ENCODE results near the gene SYMPK.

Gene SYMPK

GRCh38 chr19:45824531-45825262 is 38.2 kb downstream of the SYMPK start:
- DNase-seq: peak; percentile 43

DNA sequence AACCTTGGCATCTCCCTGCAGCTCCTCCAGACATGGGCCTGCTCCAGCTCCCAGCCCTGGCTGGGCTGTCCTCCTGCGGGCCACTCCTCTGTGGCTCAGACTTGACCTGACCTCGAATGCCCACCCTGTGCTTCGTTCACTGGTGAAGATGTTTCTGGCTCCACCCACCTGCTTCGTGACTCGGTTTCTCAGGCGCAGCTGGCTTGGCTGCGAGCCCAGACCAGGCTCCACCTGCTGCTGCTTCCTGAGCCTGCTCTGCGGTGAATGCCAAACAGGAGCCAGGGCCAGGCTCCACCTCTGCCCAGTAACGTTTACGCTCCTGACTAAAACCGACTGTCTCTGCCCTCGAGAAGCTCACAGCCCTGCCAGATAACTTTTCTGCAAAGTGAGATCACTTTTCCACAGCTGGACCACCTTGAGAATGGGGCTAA is 38.9 kb downstream of the SYMPK start:
- peak; percentile 85 for DNase-seq

- no peak for DNase-seq
Measured at GRCh38 chr19:45823182-45823581, 39.8 kb downstream of the SYMPK start.

DNA sequence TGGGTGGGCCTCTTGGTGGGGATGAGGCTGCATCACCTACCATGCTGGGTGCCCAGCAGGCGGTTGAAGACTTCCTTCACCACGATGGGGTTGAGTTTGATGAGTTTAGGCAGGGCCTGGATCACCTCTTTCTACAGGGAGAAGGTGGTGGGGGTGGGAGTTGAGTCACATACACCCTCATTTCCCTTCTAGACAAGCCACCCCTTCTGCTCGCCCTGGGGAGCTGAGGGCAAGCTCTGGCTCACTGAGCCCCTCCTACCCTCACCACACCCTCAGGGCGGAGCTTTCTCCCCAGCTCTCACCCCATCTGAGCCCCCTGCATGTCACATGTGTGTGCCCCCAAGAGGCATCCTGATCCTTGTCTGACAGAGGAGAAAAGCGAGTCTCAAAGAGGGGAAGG is 40.2 kb downstream of the SYMPK start:
- no peak for DNase-seq

DNA sequence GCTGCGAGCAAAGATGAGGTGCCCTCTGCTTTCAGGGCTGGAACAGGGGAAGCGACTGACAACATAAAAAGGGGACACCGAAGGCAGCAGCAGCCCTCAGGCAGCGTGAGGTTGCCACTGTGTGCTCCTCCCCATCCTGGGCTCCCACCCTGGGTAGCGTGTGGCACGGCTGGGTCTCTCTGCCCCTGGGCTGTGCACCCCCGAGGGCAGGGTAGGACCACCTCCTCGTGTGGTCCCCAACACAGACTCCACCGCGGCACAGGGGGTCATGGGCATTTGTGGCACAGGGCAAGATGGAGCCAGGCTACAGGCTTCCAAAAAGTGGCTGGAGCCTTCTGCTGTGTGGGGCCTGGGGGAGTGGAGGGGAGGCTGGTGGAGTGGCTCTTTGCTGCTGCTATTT is 41.4 kb downstream of the SYMPK start:
- DNase-seq: no peak

DNA sequence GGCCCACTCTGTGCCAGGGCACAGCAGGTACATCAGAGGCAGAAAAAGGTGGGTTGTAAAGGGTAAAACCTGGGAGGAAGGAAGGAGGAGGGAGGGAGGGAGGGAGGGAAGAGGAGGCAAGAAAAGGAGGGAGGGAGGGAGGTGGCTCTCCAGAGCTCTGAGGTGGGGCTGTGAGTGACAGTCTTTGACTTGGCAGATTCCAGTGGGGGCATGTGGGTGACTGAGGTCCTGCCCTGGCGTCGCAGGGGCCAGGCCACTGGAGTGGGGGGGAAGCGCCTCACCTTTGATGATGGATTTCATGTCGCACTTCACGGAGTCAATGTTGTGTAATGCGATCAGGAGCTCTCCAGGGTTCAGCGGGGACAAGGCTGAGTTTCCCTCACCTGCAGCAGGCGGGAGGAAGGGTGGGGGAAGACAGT is 41.8 kb downstream of the SYMPK start:
- DNase-seq: peak; percentile 45

GRCh38 chr19:45820413-45821102 is 42.4 kb downstream of the SYMPK start:
- DNase-seq: no peak

DNA sequence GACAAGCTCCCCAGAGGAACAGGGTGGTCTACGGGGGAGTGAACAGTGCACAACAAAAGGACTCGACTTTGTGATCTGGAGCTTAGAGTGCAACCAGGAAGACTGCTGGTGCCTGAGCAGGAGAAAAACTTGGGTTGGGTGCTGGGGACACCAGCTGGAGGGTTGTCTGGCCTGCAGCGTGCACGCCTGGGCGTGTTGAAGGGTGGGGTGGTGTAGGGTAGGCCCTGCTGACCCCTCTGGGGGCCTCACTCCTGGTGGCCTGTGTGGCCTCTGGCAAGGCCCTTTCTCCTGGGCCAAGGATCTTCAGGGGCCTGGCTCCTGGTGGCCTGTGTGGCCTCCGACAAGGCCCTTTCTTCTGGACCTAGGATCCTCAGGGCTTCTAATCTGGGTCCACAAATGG is 43.2 kb downstream of the SYMPK start:
- no peak for DNase-seq

DNA sequence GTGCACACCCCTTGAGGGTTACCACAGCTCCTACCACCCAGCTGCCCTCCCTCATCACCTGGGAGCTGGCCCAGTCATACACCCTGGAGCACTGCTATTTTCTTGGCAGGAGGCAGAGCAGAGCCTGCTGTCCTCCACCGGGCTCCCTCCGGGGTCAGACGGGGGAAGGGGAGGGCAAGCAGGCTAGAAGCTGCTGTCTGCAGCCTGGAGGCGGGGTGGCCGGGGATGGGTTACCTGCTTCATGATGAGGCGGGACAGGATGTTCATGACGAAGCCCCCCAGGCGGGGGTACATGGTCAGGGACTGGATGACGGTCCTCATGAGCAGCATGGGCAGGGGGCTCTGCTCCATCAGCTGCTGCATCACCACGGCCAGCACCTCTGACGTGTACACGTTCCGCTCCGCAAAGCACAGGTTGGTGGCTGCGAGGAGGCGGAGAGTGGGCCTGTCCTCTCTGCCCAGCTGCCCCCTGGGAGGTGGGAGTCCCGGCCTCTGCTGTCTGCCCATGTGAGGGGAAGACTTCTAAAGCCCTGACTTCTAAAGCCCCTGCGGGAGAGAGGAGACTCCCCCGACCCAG is 45.1 kb downstream of the SYMPK start:
- DNase-seq: peak; percentile 50

GRCh38 chr19:45817010-45817724 is 45.8 kb downstream of the SYMPK start:
- peak; percentile 84 for DNase-seq

- DNase-seq: no peak
Measured at GRCh38 chr19:45816236-45817009, 46.5 kb downstream of the SYMPK start.

DNA sequence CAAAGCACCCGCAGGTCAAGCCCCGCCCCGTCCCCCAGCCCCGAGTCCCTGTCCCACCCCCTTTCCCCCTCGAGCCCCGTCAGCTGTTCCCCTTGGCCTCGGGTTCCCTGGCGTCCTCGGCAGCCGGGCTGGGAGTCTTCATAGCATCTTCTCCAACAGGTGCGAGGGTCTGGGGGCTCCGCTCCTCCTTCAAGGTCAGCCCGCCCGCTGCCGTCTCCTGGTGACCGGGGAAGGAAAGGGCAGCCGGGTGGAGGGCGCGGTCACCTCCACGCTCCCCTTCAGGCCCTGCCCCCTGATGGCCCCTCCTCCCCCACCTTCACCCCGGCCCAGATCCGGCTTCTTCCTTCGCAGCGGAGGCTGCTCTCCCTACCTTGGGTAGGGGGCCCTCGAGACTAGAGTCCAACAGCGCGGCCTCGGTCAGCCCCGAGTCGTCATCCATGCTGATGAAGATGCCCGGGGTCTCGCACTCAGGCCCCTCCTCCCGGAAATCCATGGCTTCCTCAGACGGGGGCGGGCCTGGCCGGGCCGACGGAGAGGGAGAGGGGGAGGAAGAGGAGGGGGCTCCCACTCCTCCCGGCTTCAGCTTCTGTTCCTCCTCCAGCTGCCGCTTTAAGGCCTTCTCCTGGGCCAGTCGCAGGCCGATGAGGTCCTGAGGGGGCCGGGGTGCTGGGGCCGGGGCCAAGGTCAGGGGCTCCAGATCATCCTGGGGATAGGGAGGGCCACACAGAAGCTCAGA is 47.3 kb downstream of the SYMPK start:
- no peak for DNase-seq

DNA sequence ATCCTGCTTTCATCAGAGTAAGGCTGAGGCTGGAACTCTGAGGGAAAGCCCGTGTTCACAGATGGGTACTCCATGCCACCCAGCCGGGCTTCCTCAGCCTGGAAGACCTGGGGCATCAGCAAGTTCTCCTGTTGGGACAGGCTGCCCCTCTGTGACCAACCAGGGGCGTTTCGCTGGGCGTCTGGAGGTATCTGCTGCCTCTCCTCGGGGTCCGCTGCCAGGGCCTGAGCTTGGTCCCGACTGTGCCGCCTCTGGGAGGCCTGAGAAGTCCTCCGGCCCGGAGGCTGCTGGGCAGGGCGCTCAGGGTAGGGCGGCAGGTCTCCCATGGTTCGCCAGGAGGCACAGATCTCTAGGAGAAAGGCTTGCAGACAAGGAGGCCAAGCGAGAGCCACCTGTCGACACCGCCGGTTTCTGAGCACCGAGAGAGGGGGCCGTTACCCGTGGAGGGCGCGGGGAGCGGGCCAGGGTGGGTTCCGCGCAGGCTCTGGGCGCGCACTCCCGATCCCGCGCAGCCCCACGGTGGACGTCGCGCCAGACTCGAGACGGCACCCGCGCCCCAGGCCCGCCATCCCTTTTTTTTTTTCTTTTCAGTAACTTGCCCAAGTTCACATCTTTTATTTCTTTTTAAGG is 48.0 kb downstream of the SYMPK start, which contains the start of gene RSPH6A:
Gene RSPH6A, minus strand, starts transcription at position 458 of the 630 bp plus-strand sequence. Its CDS starts 132 bp downstream, at position 326.
- DNase-seq: no peak

DNA sequence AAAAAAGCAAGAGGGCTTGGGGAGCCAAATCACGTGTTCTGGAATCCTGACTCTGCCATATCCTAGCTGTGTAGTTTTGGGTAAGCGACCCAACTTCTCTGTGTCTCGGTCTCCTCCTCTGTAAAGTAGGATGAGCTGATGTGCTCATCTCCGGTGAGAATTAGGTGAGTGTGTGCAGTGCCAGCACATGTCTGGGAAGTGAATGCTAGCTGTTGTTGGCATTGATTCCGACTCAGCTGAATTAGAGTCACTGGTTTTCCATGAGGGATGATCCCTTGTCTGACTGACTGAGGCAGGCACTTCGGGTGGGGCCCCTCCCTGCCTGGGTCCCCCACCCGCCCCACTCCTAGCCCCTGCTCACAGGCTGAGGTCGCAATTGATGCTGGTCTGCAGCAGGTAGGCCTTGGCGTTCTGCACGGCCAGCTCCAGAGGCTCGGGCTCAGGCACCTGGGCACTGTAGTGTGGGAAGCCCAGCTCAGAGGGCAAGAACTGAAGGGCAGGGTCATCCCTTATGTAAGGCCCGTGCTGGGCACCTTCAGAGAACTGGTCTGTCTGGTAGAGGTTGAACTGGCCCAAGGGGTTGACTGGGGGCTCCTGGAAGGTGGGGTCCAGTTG is 48.7 kb downstream of the SYMPK start:
- DNase-seq: no peak

DNA sequence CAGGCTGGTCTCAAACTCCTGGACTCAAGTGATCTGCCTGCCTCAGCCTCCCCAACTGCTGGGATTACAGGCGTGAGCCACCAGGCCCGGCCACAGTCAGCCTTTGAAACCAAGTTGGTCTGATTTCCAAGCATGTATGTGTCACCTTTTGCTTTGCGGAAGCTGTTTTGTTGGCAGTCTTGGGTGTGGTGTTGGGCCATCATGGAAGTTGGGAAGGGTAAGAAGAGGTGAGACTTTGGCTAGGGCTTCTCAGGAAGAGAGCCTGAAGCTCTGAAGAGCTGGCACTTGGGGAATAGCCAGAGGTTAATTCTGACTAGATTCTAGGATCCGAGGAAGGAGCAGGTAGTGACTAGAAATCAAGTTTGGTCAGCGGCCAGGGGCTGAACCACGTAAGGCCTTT is 50.6 kb downstream of the SYMPK start:
- DNase-seq: no peak

- DNase-seq: peak; percentile 95
Measured at GRCh38 chr19:45809643-45810159, 53.2 kb downstream of the SYMPK start.

GRCh38 chr19:45805719-45806118 is 57.2 kb downstream of the SYMPK start:
- no peak for DNase-seq

DNA sequence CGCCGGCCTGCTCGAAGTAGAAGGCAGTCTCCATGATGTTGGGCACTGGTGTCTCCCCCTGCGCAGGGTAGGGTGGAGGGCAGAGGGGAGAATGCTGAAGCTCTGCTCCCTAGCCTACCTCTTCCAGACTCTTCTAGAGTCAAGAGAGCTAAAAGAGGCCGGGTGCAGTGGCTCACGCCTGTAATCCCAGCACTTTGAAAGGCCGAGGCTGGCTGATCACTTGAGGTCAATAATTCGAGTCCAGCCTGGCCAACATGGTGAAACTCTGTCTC is 58.1 kb downstream of the SYMPK start:
- no peak for DNase-seq

- DNase-seq: no peak
Measured at GRCh38 chr19:45804140-45804958, 58.6 kb downstream of the SYMPK start.

- DNase-seq: no peak
Measured at GRCh38 chr19:45801603-45802175, 61.3 kb downstream of the SYMPK start.

All from NCI-H510A treated with DMSO at 0.1 percent for 48 hours (cell line).